Stimulated activated CD8-positive, alpha-beta memory T cell treated with anti-CD3 and anti-CD28 coated beads, Interleukin-4, amount 100 ng/mL, for 48 hours (primary cell): ENCODE measurements around the gene HEBP2.
"Not testable (repeated sequence)": the region's sequence is repeated elsewhere in the genome, so short reads cannot be mapped to it uniquely, and the experiment has no call there.

Source experiments
- DNase-seq: peaks from one replicate; pipeline ENCODE4 v3.0.0-alpha.2; 2020

Gene HEBP2

GRCh38 chr6:138424004-138424904 lies 20.2 kb downstream of the HEBP2 start:
- DNase-seq: no peak

DNA sequence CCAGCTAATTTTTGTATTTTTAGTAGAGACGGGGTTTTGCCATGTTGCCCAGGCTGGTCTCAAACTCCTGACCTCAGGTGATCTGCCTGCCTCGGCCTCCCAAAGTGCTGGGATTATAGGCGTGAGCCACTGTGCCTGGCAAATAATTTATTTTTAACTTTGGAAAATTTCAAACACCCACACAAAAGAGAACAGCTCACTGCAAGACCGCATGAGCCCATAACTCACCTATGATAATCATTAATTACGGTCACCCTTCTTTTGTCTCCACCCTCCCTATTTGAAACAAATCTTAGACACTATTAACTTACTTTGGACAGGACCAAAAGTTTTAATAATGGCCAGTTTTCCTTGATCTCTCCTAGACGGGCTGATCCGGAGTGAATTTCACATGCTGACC lies 21.2 kb downstream of the HEBP2 start:
- not testable (repeated sequence) for DNase-seq

DNA sequence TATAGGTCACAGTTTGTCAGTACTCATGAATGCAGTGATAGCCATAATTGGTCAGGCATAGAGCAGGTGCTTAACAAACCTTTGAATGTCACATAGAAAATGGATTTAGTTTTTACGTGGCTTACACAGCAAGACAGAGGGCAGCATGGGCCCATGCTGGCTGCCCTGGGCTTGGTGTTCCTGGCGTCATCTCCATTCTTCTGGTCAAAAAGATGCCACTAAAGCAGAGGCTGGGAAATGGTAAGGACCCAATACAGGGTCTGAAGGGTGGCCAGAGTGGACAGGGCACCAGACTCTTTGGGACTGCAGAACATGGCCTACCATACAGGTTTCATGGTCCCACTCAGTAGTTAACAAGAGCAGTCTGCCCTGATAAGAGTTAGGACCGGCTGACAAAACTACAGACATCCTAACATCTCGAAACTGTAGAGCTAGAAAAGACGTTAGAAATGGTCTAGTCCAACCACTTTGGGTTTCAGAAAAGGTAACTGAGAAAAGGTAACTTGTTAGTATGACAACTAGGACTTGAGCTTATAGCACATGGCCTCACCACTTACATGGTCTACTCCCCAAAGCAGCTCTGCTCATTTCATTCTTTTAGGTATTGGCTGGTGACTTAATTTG lies 22.6 kb downstream of the HEBP2 start:
- no peak for DNase-seq

DNA sequence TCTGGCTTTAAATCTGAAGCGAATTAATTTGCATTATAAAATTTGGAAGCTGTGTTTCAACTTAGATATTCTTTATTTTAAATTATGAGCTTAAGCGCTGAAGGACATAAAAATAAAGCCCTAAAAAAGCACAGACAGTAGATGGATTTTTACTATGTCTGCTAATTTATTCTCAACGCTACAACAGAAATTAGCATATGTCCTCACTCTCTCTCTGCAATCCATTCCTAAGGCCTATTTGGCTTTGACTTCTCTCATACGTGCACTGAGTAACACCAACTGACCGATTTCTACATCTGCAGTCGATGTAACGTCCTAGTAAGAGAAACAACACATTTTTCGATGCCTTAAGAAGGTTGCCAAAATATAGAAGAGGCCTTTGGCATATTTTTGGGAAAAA lies 23.7 kb downstream of the HEBP2 start:
- DNase-seq: no peak

- DNase-seq: no peak
These were observed 25.0 kb downstream of the HEBP2 start for GRCh38 chr6:138428944-138429598.

- DNase-seq: no peak
These were observed 25.7 kb downstream of the HEBP2 start for GRCh38 chr6:138429761-138430160.

DNA sequence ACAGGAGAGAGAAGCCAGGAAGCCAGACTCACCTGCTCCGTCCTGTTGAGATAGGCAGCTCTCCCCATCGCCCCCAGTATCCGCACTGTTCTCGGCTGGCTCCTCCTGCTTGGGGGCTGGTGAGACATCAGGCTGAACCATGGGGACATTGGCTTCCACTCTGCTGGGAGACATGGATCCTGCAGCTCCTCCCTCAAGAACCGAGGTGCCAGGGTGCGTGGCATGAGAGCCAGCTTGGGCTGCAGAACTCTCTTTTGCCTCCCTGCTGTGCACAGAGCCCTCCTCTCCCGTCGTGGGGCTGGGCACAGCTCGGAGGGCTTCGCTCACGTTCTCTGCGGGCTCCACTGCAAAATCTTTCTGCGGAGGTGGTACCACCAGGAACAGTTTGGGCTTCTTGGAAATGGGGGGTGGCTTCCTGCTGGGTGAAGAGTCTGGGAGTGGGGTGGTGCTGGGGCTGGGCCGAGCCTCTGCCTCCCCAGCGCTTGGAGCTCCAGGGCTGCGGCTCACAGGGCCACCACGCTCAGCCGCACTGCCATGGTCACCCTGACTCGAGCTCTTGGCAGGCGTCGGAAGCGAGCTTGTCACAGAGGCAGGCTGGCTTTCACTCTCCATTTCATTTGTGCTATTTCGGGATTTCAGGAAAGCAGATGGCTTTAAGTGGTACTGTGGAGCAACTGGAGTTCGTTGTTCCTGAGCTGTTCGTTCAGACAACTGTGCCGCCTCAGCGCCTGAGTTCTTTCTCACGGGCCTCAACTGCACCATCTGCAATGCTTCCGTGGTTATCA lies 26.5 kb downstream of the HEBP2 start:
- DNase-seq: no peak

GRCh38 chr6:138431256-138432062 lies 27.4 kb downstream of the HEBP2 start:
- DNase-seq: no peak

GRCh38 chr6:138432063-138432356 lies 28.0 kb downstream of the HEBP2 start:
- no peak for DNase-seq

- DNase-seq: no peak
These were observed 30.1 kb downstream of the HEBP2 start for GRCh38 chr6:138434096-138434495.

DNA sequence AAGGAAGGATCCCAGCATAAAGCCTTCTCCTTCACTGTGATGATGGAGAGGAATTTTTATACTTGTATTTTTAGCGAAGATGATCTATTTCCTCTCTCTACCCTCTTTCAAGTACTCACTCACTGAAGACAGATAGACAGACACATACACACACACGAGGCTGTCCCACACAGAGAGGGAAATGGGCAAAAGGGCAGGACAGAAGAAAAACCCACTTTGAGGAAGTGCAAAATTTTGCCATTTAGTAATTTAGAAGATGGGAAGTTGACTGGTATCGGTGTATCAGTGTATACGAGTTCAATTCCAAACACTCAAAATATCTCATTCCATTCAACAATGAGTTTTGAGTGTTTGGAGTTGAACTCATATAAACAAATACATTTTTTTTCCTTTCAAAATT lies 30.9 kb downstream of the HEBP2 start:
- DNase-seq: no peak

DNA sequence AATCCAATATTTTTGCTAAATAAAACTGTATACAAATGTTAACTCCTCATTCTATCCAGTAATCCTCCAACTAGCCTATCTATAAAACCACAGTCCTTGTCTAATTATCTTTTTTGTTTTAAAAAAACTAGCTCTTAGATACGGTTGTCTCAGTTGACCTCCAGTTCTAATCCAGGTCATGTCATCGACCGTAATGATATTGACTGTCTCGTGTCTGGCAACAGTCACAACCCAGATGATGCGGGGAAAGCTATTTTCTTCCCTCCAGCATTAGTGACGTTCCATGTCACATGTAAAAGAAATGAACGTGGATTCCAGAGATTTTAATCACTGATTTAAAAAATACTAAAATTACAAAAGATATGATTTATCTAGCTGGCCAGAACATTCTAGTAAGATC lies 35.5 kb downstream of the HEBP2 start:
- no peak for DNase-seq

GRCh38 chr6:138440296-138440695 lies 36.3 kb downstream of the HEBP2 start:
- DNase-seq: no peak

GRCh38 chr6:138440758-138441357 lies 36.8 kb downstream of the HEBP2 start:
- DNase-seq: no peak

DNA sequence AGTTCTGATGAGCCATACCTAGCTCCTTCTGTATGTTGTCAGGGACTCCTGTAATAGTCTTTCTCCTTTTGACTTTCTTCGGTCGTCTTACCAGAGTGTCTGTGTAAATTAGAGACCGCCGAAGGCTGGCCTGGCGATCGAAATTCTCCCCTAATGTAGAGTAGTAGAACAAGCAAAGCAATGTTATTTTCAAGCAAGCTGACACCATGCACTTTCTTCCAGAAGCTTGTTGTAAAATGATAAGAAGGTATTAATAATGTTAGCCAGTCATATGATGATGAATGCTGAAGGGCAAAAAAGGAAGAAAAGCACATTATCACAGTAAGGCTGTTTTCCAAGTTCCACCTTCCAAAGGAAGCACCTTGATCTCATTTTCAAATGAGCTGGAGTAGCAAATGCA lies 37.9 kb downstream of the HEBP2 start:
- DNase-seq: no peak

- no peak for DNase-seq
These were observed 38.6 kb downstream of the HEBP2 start for GRCh38 chr6:138442663-138443062.

GRCh38 chr6:138443979-138444378 lies 40.0 kb downstream of the HEBP2 start:
- no peak for DNase-seq

GRCh38 chr6:138446821-138447220 lies 42.8 kb downstream of the HEBP2 start:
- DNase-seq: no peak

- DNase-seq: no peak
These were observed 46.4 kb downstream of the HEBP2 start for GRCh38 chr6:138450445-138450844.

- DNase-seq: no peak
These were observed 47.0 kb downstream of the HEBP2 start for GRCh38 chr6:138451043-138451442.

- DNase-seq: peak; percentile 56
These were observed 51.1 kb downstream of the HEBP2 start for GRCh38 chr6:138454981-138455706.
